Measurements from ENCODE around the gene METAP1.
"Not testable (repeated sequence)": the region's sequence is repeated elsewhere in the genome, so short reads cannot be mapped to it uniquely, and the experiment has no call there.

Gene METAP1

DNA sequence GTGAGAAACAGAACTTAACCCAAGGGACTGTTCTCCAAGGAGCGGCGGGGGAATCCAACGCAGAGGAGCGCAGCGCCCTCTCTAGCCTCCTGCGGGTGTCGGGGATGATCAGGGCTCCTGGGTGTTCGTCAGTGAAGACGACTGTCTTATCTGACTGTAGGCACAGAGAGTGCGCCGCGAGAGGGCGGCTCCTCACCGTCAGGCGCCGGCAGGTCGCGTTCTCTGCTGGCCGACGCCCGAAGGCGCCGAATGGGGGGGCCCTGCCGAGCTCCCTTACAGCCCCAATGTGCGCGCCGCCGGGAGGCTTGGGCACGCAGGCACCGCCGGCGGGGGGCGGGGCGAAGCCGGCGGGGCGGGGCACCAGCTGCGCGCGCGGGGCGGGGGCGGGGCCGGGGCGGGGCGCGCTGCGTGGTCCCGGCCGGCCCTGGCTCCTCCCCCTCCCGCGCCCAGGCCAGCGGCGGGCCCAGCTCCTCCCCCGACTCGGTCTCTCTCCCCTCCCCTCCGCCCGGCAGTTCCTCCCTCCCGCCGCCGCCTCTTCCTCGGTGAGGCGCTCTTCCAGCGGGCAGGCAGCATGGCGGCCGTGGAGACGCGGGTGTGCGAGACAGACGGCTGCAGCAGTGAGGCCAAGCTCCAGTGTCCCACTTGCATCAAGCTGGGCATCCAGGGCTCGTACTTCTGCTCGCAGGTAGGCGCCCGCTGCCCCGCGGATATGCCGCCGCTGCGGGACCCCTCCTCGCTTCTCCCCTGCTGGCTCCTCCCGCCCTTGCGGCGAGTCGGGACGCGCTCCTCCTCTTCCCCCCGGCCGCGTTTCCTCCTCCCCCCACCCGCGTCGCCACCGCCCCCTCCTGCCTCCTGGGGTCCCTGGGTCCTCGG is at the start of gene METAP1:
METAP1 (plus strand) TSS at position 539 of the 873 bp plus-strand sequence; CDS start at position 572, 33 bp downstream.
- FAIRE-seq, result no peak

DNA sequence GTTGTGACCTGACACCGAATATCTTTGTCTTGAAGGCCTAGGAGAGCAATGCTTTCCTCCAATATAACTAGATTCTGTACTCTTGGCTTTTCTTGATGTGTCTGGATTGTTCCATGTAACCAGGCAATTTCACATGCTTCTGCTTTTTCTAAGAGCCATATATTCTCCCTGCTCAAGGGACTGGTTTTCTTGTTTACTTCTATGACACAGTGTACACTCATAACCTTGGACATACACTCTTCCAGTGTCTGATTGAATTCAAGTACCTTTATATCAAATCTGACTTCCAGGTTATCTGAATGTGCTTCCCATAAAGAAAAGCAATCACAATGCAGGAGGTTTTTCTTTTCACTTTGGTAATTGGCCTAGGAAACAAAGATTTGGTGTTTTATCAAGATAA is 49.2 kb upstream of the METAP1 start:
- FAIRE-seq, result no peak

DNA sequence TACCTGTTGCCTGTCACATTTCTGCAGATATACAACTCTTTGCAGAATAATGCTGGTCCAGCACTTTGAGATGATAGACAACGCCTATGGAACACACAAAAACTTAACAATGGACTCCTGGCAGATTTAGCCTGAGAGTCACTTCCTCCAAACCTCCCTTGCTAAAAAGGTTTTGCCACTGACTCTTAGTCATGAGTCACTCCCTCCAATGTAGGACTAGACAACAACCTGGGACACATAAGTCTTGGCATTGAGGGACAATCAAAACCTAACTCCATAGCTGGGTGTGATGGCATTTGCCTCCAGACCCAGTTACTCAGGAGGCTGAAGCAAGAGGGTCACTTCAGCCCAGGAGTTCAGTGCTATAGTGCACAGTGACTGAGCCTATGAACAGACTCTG is 44.6 kb upstream of the METAP1 start:
- FAIRE-seq, result no peak

- FAIRE-seq, result no peak
Observed at GRCh38 chr4:98951710-98952109, 43.8 kb upstream of the METAP1 start.

DNA sequence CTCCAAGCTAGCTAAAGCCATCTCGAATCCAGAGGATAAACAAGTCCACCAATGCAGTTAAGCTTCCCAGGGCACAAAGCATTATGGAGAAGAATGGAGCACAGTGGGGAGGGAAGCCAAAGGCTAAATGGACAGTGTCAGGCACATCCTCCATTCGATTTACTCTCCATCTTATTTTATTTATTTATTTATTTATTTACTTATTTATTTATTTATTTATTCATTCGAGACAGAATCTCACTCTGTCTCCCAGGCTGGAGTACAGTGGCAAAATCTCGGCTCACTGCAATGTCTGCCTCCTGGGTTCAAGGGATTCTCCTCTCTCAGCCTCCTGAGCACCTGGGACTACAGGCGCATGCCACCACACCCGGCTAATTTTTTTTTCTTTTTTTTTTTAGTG is 40.3 kb upstream of the METAP1 start:
- no peak for FAIRE-seq

DNA sequence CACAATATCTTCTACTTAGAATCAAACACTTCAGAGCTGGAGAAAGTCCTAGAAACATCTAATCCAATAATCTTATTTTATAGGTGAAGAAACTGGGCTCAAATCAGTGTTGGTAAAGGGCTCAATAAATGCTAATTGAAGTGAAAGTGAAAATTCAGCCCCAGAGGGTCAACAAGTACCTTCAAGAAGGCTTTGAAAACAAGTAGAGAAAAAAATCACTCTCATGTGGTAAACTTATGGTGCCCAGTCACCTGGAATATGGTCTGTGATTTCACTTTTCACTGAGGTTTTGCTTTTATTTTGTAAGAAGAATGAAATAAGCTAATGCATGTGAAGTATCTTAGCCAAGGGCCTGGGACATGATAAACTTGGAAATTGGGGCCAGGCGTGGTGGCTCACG is 37.5 kb upstream of the METAP1 start:
- no peak for FAIRE-seq

DNA sequence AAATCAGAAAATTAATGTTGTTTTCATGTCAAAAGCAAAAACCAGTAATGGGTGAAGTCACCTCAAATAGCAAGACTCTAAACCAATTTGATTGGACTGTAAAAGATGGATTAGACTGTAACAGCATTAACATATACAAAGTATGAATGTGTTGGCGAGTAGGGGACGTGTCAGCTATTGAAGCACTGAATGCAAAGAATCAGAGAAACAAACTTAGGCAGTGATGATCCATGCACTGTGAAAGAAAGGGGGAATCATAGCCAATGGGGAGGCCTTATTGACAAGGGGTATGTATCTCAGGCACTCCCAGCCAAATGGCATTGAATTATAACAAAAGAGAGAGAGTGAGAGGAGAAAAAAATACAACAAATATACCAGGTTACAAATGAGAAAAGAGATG is 36.1 kb upstream of the METAP1 start:
- no peak for FAIRE-seq

- FAIRE-seq, result no peak
Observed at GRCh38 chr4:98961770-98962169, 33.8 kb upstream of the METAP1 start.

DNA sequence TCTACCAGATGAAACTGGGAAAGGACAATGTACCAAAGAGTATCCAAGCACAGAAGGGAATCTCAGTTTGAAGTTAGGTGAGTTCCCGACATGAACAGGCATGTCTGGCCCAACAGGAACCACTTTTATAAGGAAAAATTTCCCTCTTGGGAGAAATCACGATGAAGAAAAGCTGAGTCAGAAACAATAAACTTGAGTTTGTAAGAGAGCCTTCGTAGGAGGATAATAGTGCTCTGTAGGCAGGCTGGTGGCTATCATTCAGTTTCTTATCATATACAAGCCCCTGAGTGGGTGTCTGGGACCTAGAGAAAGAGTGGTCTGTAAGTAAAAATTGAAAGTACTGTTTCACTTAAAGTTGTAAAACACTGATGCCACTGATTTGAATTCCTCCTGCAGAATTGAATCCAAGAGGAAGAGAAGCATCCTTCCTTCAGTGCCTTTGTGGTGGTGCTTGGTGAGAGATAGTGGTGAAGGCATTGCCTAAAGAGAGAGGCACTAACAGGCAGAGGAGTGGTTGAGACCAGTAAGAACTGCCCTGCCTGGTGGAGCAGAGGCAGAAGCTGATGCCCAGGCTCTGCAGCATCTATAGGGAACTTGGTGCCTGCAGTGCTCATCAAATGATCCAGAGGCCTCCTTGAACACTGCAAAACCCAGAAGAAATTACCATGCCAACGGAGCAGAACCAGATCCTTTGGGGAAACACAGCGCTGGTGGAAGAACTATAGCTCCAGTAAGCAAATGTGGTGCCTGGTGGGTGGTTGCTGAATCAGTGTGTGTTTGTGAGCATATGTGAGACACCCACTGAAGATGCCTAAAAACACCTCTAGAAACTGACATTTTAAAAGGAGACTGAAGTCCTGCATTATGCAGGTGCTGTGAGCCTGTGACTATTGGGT is 31.7 kb upstream of the METAP1 start:
- no peak for FAIRE-seq

- no peak for FAIRE-seq
Observed at GRCh38 chr4:98966926-98967325, 28.6 kb upstream of the METAP1 start.

GRCh38 chr4:98967786-98968329 is 27.7 kb upstream of the METAP1 start:
- FAIRE-seq, result no peak

DNA sequence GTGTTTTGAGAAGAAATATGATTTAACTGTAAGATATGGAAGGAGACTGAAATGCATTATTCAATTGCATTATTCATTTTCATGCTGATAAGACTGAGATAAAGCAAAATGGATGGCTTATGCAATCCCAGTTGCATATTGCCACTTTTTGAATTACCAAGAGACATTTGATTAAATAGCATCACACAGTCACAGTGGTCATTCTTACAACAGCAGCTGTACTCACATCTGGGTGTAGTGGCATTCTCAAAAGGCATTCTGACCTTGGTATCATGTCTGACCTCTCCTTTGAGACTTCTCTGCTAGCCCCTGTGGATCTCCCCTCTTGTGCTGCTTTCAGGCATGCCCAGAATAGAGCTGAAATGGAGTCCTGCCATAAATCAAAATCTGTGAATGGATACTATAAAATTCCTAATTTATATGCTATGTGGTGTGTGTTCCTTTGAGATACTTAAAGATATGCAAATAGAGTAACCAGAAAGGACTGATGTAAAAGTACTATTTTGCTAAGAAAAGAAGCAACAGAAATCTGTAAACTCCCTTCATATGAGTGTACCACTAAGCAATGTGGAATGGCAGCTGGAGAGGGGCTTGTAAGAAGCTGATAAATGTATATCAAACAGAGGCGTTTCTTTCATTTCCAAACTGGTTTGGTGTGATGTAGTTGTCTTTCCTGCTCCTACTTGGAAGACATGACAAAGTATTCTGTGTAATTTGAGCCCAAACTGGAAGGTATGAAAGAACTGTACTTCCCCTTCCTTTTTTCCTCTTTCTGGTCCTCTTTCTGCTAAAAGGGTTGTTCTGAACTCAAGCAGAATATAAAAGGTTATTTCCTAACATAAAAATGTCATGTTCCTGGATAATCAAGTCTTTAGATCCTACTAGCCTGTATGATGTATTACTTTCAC is 25.4 kb upstream of the METAP1 start:
- FAIRE-seq, result no peak

DNA sequence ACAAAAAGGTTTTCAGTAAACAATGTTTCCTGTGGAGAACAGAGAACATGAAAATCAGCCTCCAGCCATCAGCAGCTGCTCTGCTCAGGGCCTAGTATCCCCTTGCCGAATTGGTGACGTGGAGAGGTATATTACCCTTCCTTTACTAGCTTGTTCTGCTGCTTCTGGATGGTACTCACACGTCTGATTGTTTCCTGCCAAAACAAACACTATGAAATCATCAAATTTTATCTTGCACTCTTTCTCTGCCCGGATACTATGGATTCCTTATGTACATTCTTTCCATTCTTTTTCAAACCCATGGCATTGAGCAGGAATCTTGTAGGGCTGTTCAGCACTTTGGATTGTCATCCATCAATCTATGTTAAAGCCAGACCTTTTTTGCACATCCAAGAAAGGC is 18.8 kb upstream of the METAP1 start:
- no peak for FAIRE-seq

GRCh38 chr4:98977557-98977956 is 18.0 kb upstream of the METAP1 start:
- FAIRE-seq, result no peak

DNA sequence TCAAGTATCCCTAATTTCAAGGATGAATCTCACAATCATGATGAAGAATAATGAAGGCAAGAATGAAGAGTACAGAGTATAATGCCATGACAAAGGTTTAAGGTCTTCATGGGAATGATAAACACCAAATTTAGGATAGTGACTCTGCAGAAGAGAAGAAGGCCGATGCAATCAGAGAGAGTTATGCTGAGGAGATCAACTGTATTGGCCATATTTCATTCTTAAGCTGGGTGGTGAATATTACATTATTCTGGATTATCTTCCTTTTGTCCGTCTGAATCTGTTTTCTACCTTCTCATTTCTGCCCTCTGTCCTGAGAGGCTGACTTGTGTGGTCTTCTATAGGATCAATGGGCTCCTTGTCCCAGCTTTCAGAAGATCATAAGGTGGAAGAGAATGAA is 7.8 kb upstream of the METAP1 start:
- FAIRE-seq, result no peak

DNA sequence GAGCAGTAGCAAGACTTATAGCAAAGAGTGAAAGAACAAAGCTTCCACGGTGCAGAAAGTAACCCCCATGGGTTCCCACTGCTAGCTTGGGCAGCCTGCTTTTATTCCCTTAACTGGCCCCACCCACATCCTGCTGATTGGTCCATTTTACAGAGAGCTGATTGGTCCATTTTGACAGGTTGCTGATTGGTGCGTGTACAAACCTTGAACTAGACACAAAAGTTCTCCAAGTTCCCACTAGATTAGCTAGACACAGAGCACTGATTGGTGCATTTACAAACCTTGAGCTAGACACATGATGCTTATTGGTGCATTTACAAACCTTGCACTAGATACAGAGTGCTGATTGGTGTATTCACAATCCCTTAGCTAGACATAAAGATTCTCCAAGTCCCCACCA is 2.7 kb upstream of the METAP1 start:
- not testable (repeated sequence) for FAIRE-seq

GRCh38 chr4:98993419-98994071 is 2.0 kb upstream of the METAP1 start:
- no peak for FAIRE-seq

DNA sequence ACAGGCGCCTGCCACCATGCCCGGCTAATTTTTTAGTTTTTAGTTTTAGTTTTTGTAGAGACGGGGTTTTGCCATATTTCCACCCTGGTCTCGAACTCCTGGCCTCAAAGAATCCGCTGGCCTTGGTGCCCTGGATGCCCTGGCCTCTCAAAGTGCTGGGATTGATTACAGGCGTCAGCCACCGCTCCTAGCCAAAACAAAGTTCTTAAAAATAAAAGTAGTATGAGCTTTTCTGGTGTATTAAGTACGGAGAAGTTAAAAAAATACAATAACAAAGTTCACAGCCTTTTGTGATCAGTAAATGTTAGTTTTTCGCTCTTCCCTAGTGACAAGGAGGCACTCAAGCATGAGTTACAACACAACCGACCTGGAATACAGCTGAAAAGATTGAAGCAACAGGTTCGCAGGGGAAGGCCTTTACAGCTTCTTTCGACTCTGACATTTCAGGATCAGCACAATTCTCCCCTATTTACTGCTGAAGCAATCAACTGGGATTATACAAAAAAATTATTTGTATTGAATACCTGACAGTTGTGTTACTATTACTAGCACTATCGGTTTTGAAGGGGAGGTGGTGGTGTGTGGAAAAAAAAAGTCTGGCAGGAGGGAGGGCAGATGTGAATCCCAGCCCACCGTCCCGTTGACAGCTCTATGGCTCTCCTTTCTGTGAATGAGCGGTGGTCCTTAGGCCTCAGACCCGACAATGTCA is 893 bp upstream of the METAP1 start:
- FAIRE-seq, result no peak

DNA sequence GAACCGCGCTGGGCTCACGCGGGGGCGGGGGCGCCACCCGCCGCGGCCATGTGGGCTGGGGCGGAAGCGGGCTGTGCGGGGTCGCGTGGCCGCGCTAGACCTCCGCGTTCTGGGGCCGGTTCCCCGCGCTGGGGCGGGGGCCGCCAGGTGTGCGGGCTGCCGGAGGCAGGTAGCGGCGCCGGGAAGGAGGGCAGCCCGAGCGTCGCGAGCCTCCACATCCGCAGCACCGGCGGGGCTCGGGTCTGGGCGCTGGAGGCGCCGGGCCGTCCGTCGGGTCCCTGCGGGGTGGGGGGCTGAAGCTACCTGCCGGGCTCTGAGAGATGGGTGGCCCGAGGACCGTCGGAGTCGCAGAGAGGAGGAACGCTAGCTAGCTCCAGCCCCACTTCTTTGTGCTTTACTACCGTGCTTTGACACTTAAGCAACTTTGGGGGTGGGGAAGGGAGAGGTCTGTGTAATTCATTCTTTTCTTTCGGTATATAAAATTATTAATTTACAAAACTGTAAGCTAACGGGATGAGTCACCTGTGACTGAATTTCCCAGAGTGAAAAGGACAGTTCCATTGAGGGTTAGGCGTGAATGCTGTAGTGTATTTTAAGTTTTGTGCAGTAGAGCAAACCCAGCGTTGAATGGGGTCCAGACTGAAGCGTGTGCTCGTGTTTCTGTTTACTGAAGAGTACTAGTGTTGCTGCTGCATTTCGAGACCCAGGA is 689 bp downstream of the METAP1 start:
- FAIRE-seq, result no peak

- no peak for FAIRE-seq
Observed at GRCh38 chr4:98996765-98997068, 1.2 kb downstream of the METAP1 start.

- no peak for FAIRE-seq
Observed at GRCh38 chr4:98997166-98997565, 1.6 kb downstream of the METAP1 start.

Data from G401.6 (cell line).